HEK293 (cell line): ENCODE results near the gene WDR86.

Experiments
- REST ChIP-seq: fragments of 450-650 bp; formaldehyde crosslinking; IDR thresholded peaks from 2 replicates; pipeline ENCODE4 v1.5.1; 2016; ENCODE audit warnings: missing biosample characterization, missing genetic modification characterization
- ZNF146 ChIP-seq: fragments of 450-650 bp; formaldehyde crosslinking; IDR thresholded peaks from 2 replicates; pipeline ENCODE4 v1.5.1; 2016; ENCODE audit warnings: missing biosample characterization, missing genetic modification characterization
- ZNF433 ChIP-seq: fragments of 450-650 bp; formaldehyde crosslinking; IDR thresholded peaks from 2 replicates; pipeline ENCODE4 v1.5.1; 2016; ENCODE audit warnings: missing biosample characterization, missing genetic modification characterization, low read depth
- TF ChIP-seq, protein P1 (sequence below): fragments of 450-650 bp; formaldehyde crosslinking; IDR thresholded peaks from 2 replicates; pipeline ENCODE4 v1.5.1; 2016; ENCODE audit warnings: missing biosample characterization, missing genetic modification characterization

DNA sequence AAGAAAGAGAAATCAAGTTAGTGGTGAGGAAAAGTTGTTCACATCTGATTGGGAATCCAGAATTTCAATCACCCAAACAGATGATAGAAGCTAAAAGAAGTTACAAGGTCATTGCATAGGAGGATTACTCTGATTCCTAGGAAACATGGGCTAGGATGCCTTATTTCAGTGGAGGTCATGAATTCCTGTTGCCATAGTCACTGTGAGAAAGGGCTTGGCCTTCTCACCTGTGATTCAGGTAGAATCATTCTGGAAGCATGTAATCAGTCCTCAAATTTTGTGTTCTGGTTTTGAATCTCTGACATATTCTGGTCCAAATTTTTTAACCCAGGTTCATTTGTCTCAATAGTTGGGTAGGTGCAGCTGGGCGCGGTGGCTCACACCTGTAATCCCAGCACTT is 72.5 kb downstream of the WDR86 start:
- TF ChIP-seq ZNF433 (tag by site-specific recombination) (no peak), REST (tag by site-specific recombination) (no peak), ZNF146 (no peak)
- TF ChIP-seq, protein P1, sequence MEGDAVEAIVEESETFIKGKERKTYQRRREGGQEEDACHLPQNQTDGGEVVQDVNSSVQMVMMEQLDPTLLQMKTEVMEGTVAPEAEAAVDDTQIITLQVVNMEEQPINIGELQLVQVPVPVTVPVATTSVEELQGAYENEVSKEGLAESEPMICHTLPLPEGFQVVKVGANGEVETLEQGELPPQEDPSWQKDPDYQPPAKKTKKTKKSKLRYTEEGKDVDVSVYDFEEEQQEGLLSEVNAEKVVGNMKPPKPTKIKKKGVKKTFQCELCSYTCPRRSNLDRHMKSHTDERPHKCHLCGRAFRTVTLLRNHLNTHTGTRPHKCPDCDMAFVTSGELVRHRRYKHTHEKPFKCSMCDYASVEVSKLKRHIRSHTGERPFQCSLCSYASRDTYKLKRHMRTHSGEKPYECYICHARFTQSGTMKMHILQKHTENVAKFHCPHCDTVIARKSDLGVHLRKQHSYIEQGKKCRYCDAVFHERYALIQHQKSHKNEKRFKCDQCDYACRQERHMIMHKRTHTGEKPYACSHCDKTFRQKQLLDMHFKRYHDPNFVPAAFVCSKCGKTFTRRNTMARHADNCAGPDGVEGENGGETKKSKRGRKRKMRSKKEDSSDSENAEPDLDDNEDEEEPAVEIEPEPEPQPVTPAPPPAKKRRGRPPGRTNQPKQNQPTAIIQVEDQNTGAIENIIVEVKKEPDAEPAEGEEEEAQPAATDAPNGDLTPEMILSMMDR (tag by site-specific recombination) = no peak
